ENCODE measurements around the gene CDKL5. TPM values are rescaled to one million over a fixed set of nuclear protein-coding genes. Genes with fewer than 3 reads are reported as not detected.

CDKL5 gene
- total RNA-seq, 1 experiment from 2014 or later: 2.4 TPM

DNA sequence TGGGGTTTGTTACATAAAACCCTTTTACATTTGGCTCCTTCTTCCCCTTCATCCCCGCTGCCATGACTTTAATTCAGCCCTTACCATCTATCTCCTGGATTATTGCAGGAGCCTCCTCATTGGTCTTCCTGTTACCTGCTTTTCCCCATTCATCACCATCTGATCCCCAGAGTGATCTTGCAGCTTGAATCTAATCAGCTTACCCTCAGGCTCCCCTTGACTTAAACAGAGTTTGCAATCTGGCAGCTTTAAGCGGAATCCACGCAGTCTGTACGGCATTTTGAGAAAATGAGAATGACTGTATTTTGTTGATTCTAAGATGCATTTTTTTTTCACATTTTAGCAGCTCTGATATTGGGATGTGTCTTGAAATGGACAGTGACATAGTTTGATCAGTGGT is 267.1 kb downstream of the CDKL5 start:
- no peak for DNase-seq (ENCODE audit: low spot score)

DNA sequence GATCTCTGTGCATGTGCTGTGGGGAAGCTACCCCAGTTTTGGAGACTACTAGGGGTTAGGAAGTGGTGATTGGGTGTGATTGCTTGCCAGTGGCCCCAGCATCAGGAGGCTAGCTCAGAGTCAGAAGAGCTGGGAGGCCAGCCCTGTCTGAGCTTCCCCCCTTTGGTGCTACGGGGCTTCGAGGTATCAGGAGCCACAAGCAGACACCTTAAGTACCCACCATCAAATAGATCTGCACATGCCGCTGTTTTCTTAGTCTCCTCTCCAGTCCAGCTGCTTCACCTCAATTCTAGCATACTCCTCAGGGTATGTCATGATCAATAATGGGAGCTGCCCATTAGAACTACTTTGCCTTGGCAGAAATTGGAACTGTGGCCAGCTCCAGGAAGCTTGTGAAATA is 271.2 kb downstream of the CDKL5 start:
- DNase-seq (ENCODE audit: low spot score): no peak

DNA sequence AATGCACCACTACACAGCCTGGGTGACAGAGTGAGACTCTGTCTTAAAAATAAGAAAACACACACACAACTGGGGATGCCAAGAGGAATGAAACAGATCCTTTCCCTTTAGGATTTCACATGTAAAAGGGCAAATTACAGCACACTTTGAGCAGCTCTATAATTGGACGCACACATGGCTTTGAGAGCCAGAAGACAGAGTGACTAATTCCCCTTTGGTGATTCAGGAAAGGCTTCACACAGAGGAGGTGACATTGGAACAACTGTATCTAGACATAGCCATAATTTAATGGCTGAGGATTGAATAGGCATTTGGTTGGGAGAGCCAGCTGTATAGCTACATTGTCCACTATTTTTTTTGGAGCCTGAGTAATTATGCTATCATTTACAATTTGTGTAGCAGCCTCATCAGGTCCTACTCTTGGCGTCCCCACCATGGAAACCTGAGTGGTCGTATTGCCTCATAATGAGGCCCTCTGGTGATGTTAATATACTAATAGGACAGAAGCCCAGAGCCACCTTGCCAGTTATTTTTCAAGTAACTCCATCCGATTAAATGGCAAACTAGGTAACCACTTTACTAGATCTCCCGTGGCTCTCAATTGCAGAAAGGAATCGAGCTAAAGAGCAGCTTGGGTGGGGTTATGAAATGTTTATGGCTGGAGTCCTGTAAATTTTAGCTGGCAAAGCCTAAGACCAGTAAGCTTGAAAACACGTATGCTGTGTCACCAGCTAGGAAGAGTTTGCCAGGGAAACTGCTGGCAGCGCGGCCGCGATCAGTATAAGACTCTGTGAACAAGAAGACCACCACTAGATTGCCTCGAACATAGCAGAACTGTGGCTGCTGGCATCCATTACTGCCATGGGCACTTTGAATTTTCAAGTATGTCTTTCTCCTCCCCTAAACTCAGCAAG is 273.6 kb downstream of the CDKL5 start:
- peak; percentile 38 for DNase-seq (ENCODE audit: low spot score)

DNA sequence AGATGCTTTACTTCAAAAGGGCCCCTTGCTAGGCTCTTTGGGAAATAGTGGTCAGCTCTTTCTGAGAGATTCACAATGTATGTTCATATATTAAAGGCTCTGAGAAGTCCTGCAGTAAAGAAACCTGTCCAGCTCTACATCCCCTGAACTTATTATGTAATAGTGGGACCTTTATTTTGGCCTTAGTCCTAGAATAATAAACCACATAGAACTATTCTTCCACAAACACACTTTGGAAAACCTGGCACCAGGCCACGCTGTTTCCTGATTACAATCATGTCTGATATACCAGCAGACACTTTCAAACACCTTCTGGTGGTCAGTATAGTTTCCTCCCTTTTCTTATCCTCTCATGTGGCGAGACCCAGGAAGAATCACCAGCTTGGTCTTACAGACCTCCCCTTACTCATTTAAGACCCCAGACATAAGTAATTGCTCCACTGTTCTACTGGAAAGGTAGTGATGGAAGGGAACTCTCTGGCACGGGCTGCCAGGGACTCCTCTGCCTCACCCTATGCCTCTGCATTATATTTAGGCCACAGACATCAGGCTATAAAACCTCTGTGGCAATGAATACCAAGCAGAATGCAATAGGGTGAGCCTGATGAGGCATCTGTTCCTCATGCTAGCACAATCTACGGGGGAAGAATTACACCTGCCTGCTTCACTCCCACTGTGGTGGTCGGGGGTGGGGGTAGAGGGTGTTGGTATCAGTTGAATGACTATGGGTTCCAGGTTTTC is 276.4 kb downstream of the CDKL5 start:
- DNase-seq (ENCODE audit: low spot score): peak; percentile 71

DNA sequence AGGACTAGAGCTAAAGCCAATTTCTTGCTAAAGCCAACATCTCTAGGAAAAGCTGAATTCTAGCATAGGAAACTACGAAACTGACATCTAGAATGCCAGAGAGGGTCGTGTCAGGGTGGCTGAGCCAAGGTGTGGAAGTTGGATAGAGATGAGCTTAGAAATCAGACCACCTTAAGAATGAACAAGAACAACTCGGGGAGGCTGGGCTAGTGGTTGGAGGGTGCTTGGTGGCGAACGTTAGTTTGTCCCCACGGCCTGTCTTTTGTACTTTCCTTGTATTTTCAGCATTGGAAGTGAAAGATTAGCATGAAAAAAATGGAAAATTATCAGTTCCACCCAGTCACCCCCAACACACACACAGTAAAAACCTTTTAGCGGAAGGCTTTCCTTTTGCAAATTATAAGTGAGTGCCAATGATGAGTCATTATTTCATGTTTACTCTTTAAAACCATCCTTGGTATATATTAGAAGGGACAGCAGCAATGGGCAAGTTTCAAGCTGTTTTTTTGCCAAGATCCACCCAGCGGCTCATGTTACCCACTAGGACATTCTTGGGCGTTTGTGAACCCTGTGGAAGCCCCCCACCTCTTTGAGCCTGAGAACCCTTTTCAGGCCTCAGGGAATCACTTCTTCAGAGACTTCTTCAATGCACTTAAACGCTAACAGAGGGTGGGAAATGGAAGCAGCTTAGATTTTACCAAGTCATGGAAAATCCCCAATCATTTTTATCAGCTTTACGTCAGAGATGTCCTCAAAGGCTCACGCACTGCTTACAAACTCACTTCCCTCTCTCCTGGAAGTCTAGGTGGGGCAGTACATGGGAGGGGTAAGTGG is 277.2 kb downstream of the CDKL5 start:
- peak; percentile 69 for DNase-seq (ENCODE audit: low spot score)

Other genes starting within 250 kb of the CDKL5 start
- 1.4 and 2.6 TPM in 2 replicates for gene BEND2, start 204.7 kb upstream of the CDKL5 start, total RNA-seq (2014; rRNA removed; shearing (Covaris generic))
- 5.8 and 7.5 TPM in 2 replicates for gene SCML2, start 70.9 kb upstream of the CDKL5 start, total RNA-seq (2014; rRNA removed; shearing (Covaris generic))
- gene RS1, start 246.5 kb downstream of the CDKL5 start, total RNA-seq (2014; rRNA removed; shearing (Covaris generic)): not detected in 2 replicates

Data from A172 (cell line).